CD14-positive monocyte (primary cell): ENCODE measurements around the gene RHBG. TPM values are rescaled to one million over a fixed set of nuclear protein-coding genes. Genes with fewer than 3 reads are reported as not detected.
A peak's percentile ranks its signal among the peaks of the same experiment; 100 is the strongest.

Source experiments
- DNase-seq, 3 donors: peaks; one replicate each; pipeline ENCODE4 v3.0.0-alpha.2; 2011 to 2022
- H2AFZ ChIP-seq: 2 replicates; pipeline ENCODE4 v1.6.0; 2012; ENCODE audit warnings: mild to moderate bottlenecking, low read depth, low read length, inconsistent platforms; ENCODE audit not compliant: insufficient read depth, poor library complexity, severe bottlenecking
- H3K27ac ChIP-seq, 2 donors: 1 replicate in 1 of 2; 2 replicates in 1 of 2; pipeline ENCODE4 v1.5.1; 2012 to 2013; ENCODE audit warnings: low read length in 2 of 2, control low read depth in 1 of 2, inconsistent platforms in 1 of 2, low read depth in 1 of 2, mild to moderate bottlenecking in 1 of 2
- H3K27me3 ChIP-seq, 2 donors: one replicate each; pipeline versions ENCODE4 v1.6.0 to v1.6.1; 2011 to 2013; ENCODE audit warnings: low read length in 2 of 2; ENCODE audit not compliant: control insufficient read depth in 2 of 2, insufficient read depth in 2 of 2
- H3K36me3 ChIP-seq, 2 donors: replicated peaks in 1 of 2; 1 replicate in 1 of 2; 2 replicates in 1 of 2; pipeline versions ENCODE4 v1.5.1 to v1.6.1; 2012 to 2013; ENCODE audit warnings: low read length in 2 of 2, control low read depth in 1 of 2, inconsistent platforms in 1 of 2, mild to moderate bottlenecking in 1 of 2; ENCODE audit not compliant: insufficient read depth in 2 of 2, control insufficient read depth in 1 of 2
- H3K4me1 ChIP-seq, 2 donors: 1 replicate in 1 of 2; 2 replicates in 1 of 2; pipeline versions ENCODE4 v1.5.1 to v1.6.1; 2012 to 2013; ENCODE audit warnings: low read length in 2 of 2, control low read depth in 1 of 2, inconsistent platforms in 1 of 2, mild to moderate bottlenecking in 1 of 2, moderate library complexity in 1 of 2; ENCODE audit not compliant: insufficient read depth in 2 of 2, control insufficient read depth in 1 of 2
- H3K4me2 ChIP-seq: replicated peaks from 2 replicates; pipeline ENCODE3; 2012; ENCODE audit warnings: low read length, moderate library complexity, mild to moderate bottlenecking; ENCODE audit not compliant: poor library complexity, severe bottlenecking; ENCODE audit errors: extremely low read depth
- H3K4me3 ChIP-seq, 3 experiments: fragments of 200-600 bp in 1 of 3; sonication (generic) in 1 of 3; replicated peaks in 1 of 3; 1 replicate in 2 of 3; 2 replicates in 1 of 3; pipeline ENCODE4 v1.5.1; 2011 to 2013; ENCODE audit warnings: low read length in 3 of 3, mild to moderate bottlenecking in 3 of 3, control low read depth in 2 of 3, low read depth in 2 of 3, inconsistent platforms in 1 of 3, moderate library complexity in 1 of 3
- H3K79me2 ChIP-seq: 2 replicates; pipeline ENCODE4 v1.6.0; 2012; ENCODE audit warnings: mild to moderate bottlenecking, control low read depth, inconsistent platforms, low read length, moderate library complexity; ENCODE audit not compliant: insufficient read depth
- H3K9ac ChIP-seq: 2 replicates; pipeline ENCODE4 v1.6.0; 2017; ENCODE audit warnings: low read length, mild to moderate bottlenecking; ENCODE audit not compliant: insufficient read depth, poor library complexity, severe bottlenecking
- H3K9me3 ChIP-seq, 2 donors: replicated peaks in 1 of 2; 1 replicate in 1 of 2; 2 replicates in 1 of 2; pipeline versions ENCODE4 v1.5.1 to v1.6.1; 2012 to 2013; ENCODE audit warnings: low read length in 2 of 2, control low read depth in 1 of 2; ENCODE audit not compliant: control insufficient read depth in 1 of 2, insufficient read depth in 1 of 2
- H4K20me1 ChIP-seq: 2 replicates; pipeline ENCODE4 v1.6.0; 2012; ENCODE audit warnings: mild to moderate bottlenecking, low read length, control low read depth, moderate library complexity; ENCODE audit not compliant: insufficient read depth
- H3K27ac Mint-ChIP-seq, 7 donors: one replicate each; pipeline ENCODE4 v1.8.0; 2020; ENCODE audit warnings: mild to moderate bottlenecking in 7 of 7, mixed read lengths in 7 of 7, moderate library complexity in 6 of 7, inconsistent platforms in 2 of 7
- H3K27me3 Mint-ChIP-seq, 3 donors: one replicate each; pipeline ENCODE4 v1.8.0; 2021 to 2022; ENCODE audit warnings: low read depth in 3 of 3, mild to moderate bottlenecking in 3 of 3, mixed read lengths in 3 of 3, moderate library complexity in 3 of 3, inconsistent platforms in 1 of 3
- H3K36me3 Mint-ChIP-seq, 2 donors: one replicate each; pipeline ENCODE4 v1.8.0; 2020; ENCODE audit warnings: mixed read lengths in 2 of 2, inconsistent platforms in 1 of 2, mild to moderate bottlenecking in 1 of 2
- H3K4me1 Mint-ChIP-seq: one replicate; pipeline ENCODE4 v1.8.0; 2020; ENCODE audit warnings: mild to moderate bottlenecking, mixed read lengths
- H3K4me3 Mint-ChIP-seq, 2 donors: one replicate each; pipeline ENCODE4 v1.8.0; 2020; ENCODE audit warnings: mild to moderate bottlenecking in 2 of 2, mixed read lengths in 2 of 2, moderate library complexity in 1 of 2
- H3K9me3 Mint-ChIP-seq, 7 donors: one replicate each; pipeline ENCODE4 v1.8.0; 2020 to 2022; ENCODE audit warnings: mixed read lengths in 7 of 7, mild to moderate bottlenecking in 6 of 7, moderate library complexity in 6 of 7, inconsistent platforms in 2 of 7
- CTCF ChIP-seq: fragments of 200-600 bp; IDR thresholded peaks from one replicate; pipeline ENCODE4 v1.8.0; 2022; ENCODE audit warnings: antibody characterized with exemption, mild to moderate bottlenecking
- WGBS: methylation state at CpG from one replicate; pipeline ENCODE4 v1.1.5; 2013; ENCODE audit warnings: missing lambda C conversion rate; ENCODE audit not compliant: insufficient coverage; 5-methylcytosine and 5-hydroxymethylcytosine counted together
- intact Hi-C, 2 donors: fragments of 100-400 bp; cut with micrococcal nuclease; formaldehyde crosslinking; loops; one replicate each; pipeline versions ENCODE4 v1.15.0 to v1.15.1; 2023
- polyA plus RNA-seq, 3 donors: library from polyadenylated mRNA; depleted of rRNA in 1 of 3; unstranded in 2 of 3; stranded (reverse) in 1 of 3; fragments of 300-500 nt in 2 of 3; fragments of >200 nt in 1 of 3; fragmentation: Illumina TruSeq in 2 of 3; gene quantifications; 1 replicate in 2 of 3; 2 replicates in 1 of 3; pipeline ENCODE4 v1.2.3, GENCODE V29; 2012 to 2021

Gene RHBG
- polyA plus RNA-seq, 3 donors: 0.08 TPM; not detected in 2

- intact Hi-C loops: no loop called here
- Histone ChIP-seq H3K9me3 (no peaks in the 10 kb centered on the region), H3K36me3 (no peaks in the 10 kb centered on the region), H4K20me1 (no peaks in the 10 kb centered on the region), H3K4me2 (no peak overlapping the region), H3K4me1 (peaks cover 0 to 6% of the 10 kb centered on the region in 2 donors), H2AFZ (no peak overlapping the region), H3K27ac (no peak overlapping the region), H3K79me2 (no peaks in the 10 kb centered on the region), H3K27me3 (peaks cover 2 to 20% of the 10 kb centered on the region in 2 donors), H3K4me3 (no peak overlapping the region), H3K9ac (no peak overlapping the region)
- H3K27me3 Mint-ChIP-seq: peaks cover 25 to 43% (median 34%) of the 10 kb centered on the region in 3 donors
- TF ChIP-seq CTCF: no peak
- WGBS: 85% methylated on average over 8 of the region's 10 CpGs
- H3K27ac Mint-ChIP-seq: peak overlapping the region in 1 of 7 donors; percentile 2
- no peaks in the 10 kb centered on the region for H3K36me3 Mint-ChIP-seq
- DNase-seq: no peak
- peaks cover 10% of the 10 kb centered on the region for H3K4me1 Mint-ChIP-seq
- H3K4me3 Mint-ChIP-seq: peak overlapping the region; percentile 8 to 42
- H3K9me3 Mint-ChIP-seq: peaks cover 0 to 16% (median 2%) of the 10 kb centered on the region in 7 donors
Observed at GRCh38 chr1:156399355-156400125, 30.5 kb downstream of the RHBG start.

DNA sequence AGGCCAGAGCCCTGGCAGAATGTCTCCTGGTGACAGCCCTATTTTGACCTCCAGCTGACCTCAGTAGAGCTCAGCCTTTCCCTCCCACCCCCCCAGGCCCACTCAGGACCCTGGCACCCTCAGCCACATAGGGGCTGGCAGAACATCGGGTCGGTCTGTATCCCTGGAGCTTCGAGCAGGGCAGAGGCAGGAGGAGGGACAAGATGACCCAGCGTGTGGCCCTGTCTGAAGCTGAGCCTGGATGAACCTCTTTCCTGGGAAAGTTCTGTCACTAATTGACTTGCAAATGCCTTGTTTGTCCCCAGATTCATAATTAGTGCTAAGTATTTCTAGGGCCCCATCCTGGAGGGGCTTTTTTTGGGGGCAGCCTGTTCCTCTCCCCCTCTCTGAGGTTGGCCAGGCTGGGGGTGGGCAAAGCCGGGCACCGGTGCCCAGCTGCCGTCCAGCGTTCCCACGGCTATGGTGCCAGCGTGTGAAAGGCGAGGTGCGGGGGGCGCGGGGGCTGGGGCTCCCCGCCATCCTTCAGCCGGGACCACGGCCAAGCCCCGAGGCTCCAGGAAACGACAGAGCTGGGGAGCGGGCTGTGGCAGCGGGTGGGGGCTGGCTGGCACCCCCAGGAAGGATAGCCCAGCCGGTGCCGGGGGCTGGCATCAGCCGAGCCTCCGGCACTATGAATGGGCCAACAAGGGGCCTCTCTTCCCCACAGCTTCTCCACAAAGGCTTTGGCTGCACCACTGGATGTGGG, 31.4 kb downstream of the RHBG start:
- DNase-seq: no peak
- no peak overlapping the region for H2AFZ ChIP-seq
- peaks cover 7% of the 10 kb centered on the region for H3K4me1 Mint-ChIP-seq
- no peak overlapping the region for H3K4me2 ChIP-seq
- no peaks in the 10 kb centered on the region for H3K79me2 ChIP-seq
- no peak overlapping the region for H3K27ac ChIP-seq
- peaks cover 27 to 50% (median 39%) of the 10 kb centered on the region in 3 donors for H3K27me3 Mint-ChIP-seq
- H3K4me3 Mint-ChIP-seq: no peak overlapping the region
- no peaks in the 10 kb centered on the region for H4K20me1 ChIP-seq
- peaks cover 0 to 11% (median 2%) of the 10 kb centered on the region in 7 donors for H3K9me3 Mint-ChIP-seq
- no peaks in the 10 kb centered on the region for H3K36me3 Mint-ChIP-seq
- peaks cover 0 to 6% of the 10 kb centered on the region in 2 donors for H3K4me1 ChIP-seq
- H3K36me3 ChIP-seq: no peaks in the 10 kb centered on the region
- TF ChIP-seq CTCF: no peak
- no peak overlapping the region for H3K27ac Mint-ChIP-seq
- H3K9ac ChIP-seq: no peak overlapping the region
- no peaks in the 10 kb centered on the region for H3K9me3 ChIP-seq
- H3K4me3 ChIP-seq: no peak overlapping the region
- intact Hi-C loops: no loop called here
- peaks cover 6 to 27% of the 10 kb centered on the region in 2 donors for H3K27me3 ChIP-seq
- WGBS: 85% methylated on average over 21 of the region's 25 CpGs
